Stimulated activated CD4-positive, alpha-beta T cell treated with anti-CD3 and anti-CD28 coated beads, Interleukin-2, amount 100 ng/mL, for 48 hours (primary cell): Measurements from ENCODE around the gene NSD1.

Experiments used
- DNase-seq, 2 donors: peaks; one replicate each; pipeline ENCODE4 v3.0.0-alpha.2; 2020

The NSD1 gene

DNA sequence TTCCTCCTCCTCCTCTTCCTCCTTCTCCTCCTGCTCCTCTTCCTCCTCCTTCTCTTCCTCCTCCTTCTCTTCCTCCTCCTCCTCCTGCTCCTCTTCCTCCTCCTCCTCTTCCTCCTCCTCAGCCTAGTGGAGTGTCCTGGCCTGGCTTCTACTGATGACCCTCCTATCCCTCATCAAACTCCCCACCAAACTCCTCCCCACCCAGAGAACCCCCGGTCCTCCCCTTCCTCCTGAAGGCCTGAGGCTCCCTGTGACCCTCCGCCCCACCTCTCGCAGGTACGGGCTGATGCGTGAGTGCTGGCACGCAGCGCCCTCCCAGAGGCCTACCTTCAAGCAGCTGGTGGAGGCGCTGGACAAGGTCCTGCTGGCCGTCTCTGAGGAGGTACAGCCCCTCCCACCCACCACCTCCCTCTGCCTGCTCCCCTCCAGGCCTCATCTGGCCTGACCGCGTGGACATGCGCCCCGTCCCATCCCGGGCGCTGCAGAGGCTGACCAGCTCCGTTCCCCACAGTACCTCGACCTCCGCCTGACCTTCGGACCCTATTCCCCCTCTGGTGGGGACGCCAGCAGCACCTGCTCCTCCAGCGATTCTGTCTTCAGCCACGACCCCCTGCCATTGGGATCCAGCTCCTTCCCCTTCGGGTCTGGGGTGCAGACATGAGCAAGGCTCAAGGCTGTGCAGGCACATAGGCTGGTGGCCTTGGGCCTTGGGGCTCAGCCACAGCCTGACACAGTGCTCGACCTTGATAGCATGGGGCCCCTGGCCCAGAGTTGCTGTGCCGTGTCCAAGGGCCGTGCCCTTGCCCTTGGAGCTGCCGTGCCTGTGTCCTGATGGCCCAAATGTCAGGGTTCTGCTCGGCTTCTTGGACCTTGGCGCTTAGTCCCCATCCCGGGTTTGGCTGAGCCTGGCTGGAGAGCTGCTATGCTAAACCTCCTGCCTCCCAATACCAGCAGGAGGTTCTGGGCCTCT is 36.3 kb upstream of the NSD1 start:
- DNase-seq = no peak

DNA sequence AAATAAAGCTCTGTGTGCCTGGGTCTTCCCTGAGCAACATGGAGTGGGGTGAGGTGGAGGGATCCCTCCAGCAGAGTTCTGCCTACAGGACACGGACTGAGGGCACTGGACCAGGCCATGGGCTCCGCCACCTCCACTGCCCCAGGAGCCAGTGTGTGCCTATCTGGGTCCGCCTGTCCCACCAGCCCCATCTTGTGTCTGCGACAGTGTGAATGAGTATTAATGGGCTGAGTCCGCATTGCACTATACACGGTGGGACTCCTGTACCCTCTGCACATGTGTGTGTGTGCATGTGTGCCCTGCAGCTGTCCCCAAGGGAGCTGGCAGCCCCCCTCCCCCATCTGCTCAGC is 35.5 kb upstream of the NSD1 start:
- DNase-seq = no peak

DNA sequence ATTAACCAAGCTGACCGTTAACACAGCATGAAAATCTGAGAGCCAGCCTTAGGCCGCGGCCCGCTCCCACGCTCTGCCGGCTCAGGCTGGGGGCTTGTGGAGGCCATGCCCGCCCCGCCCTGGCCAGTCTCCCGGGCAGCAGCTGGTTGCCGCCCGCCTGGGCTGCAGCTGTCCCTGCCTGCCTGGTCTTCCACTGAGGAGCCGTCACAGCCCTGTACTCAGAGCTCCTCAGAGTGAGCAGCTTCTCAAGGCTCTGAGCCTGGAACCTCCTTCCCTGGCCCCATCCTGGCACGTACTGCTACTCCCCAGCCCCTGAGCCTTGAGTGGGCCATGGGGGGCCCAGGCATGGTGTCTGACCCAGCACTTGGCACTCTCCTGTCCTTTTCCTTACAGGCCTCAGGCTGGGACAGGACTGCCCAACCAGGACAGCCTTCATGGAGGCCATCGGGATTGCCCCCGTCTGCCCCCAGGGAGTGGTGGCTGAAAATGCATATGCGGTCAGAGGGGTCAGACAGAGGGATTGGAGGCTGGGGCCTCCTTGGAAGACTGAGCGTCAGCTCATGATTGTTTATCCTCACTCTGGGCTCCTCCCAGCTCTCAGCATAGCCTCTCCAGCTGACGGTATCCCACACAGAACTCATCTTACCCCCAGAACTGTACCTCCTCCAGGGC is 35.0 kb upstream of the NSD1 start:
- DNase-seq = no peak

DNA sequence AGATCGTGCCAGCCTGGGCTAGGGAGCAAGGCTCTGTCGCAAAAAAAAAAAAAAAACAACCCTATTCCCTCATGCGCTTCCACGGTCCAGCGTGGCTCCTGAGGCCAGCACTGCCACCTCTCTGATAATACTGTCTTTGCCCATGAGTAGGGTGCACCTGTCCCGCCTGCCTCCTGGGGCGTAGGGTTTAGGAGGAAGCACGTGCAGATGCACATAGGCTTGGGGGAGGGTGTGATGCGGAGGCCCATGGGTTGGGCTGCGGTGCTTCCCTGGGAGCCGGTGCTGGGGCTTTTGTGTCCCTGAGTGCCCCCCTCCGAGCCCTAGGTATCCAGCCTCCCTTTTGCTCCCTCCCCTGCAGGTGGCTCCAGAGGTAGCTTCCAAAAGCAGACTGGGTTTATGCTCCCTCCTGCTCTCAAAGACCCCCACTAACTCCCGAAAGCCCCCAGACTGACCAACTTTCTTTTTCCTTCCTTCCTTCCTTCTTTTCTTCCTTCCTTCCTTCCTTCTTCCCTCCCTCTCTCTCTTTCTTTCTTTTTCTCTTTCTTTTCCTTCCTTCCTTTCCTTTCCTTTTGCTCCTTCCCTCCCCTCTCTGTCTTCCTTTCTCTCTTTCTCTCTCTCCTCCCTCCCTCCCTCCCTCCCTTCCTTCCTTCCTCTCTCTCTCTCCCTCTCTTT is 34.0 kb upstream of the NSD1 start:
- no peak for DNase-seq

DNA sequence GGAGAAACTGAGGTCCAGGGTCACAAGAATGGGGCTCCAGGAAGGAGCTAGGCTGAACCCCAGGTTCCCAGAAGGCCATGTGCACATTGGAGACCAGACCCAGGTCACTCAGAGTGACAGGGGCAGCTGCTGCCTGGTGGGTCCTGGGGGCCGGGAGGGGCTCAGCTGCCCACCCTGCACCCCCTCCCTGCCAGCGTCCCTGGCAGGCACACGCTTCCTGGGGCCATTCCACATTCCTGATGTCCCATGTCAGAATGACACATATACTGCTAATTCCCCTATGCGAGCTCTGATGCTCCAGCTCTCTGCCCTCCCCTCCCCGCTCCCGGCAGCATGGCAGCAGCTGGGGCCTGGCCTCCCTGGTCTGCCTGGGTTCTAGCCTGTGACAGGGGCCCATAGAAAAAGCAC is 32.9 kb upstream of the NSD1 start:
- no peak for DNase-seq

DNA sequence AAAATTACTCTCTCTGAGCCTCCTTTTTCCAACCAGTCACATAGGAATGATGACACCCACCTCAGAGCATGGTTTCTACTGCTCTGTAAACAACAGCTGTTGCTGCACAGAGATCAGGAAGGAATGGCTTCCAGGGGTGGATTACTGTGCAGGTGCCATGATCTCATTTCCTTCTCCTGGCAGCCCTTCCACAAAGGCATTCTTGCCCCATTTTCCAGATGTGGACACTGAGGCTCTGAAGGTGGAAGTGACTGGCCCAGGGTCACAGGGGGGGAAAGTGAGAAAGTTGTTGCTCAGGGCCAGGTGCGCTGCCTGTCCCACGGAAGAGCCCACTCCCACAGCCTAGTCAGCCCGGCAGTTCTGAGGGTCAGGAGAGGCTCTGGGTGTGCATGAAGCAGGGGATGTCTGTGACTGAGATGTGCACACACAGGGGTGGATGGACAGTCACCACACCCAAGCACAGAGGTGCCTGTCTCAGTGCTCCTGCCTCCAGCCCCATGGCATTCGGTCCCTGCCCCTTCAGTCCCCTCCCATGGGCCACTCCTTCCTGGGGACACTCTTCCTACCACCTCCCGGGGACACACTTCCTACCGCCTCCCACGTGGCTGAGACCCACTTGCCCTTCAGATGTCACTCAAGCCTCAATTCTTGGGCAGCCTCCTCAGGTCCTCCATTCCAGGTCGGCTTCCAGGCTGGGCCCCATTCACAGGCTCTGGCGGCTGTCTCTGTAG is 29.9 kb upstream of the NSD1 start:
- DNase-seq = no peak

DNA sequence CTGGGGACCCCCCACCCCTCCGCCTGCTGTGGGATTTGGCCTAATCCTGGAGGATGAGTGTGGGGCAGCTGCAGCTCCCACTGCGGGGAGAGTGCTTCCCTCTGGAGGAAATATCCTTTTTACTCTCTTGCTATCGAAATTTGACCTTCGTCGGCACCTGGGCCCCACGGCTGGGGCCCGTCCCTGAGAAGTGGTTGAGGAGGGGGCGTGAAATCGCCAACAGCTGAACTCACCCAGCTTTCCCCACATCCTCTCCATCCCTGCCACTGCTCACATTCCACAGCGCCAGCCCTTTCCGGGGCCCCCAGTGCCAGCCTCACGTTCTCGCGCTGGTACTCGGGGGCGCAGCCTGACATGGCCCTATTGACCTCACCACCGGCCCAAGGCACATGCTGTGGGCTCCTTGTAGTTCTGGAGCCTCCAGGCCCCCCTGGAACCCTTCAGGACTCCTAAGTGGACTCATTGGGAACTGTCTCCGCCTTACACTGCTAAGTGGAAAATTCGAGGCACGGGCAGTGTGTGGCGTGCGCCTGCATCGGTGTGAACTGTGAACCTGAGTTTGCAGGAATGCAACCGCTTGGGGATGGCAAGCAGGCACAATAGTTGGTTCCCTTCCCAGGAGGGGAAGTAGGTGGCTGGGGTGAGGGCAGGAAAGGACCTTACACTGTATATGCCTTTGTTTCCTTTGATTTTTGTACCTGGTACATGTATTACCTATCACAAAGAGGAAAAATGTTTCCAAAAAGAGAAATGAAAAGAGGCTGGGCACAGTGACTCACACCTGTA is 27.7 kb upstream of the NSD1 start:
- no peak for DNase-seq

DNA sequence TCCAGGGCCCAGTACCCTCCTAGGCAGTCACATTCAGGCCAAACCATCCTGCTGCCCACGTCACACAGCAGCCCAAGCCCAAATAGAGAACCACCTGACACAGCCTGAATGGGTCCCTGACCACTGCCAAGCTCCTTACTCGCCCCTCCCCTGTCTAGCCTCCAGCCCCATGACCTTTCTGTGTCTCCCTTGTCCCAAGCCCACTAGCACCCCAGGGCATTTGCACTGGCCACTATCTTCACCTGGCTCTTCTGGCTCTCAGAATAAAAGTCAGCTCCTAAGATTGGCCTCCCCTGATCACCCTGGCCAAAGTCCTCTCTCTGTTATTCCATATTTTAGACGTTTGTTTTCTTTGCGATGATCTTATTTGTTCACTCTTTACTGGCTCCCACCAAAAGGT is 26.4 kb upstream of the NSD1 start:
- DNase-seq = no peak

DNA sequence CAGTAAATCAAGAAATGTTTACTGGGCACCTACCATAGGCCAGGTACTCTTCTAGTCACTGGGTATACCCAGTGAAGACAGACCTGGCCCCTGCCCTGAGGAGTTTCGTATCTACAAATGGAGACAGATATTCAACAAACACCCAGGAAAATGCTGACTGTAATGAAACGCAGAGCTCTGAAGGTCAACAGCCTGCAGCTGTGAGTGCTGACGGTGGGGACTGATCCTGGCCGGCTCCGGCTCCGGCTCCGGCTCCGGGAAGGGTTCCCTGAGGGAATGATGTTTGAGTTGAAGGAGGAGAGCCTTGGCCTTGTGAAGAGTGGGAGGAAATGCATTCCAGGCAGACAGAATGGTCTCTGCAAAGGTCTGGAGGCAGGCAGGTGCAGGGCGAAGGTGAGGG is 23.8 kb upstream of the NSD1 start:
- no peak for DNase-seq

DNA sequence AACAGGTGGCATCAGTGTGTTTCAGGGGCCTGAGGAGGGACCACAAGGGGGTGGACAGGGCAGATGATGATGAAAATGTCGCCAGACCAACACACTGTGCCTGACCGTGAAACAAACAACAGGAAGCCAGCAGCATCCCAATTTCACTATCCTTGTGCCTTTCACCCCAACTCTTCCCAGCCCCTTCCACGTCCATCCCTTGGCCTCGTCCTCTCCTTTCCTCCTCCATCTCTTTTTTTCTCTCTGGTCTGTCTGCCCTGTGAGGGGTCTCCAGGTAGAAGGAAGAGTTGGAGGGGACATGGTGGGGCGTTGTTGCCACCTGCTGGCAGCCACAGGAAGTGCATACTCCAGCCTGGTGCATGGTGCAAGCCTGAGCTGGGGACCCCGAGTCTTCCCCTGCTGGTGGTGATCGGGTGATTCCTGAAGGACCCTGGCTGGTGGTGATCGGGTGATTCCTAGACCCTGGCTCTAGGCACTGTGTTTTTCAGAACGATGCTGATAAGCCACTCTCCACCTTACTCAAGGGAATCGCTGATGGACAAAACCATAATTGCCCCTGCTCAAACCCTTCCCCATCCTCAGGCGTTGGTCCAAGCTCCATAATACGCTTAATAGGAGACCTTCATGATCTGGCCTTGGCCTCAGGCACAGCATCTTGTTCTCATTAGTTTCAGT is 21.7 kb upstream of the NSD1 start:
- DNase-seq = peak; percentile 61 to 63

DNA sequence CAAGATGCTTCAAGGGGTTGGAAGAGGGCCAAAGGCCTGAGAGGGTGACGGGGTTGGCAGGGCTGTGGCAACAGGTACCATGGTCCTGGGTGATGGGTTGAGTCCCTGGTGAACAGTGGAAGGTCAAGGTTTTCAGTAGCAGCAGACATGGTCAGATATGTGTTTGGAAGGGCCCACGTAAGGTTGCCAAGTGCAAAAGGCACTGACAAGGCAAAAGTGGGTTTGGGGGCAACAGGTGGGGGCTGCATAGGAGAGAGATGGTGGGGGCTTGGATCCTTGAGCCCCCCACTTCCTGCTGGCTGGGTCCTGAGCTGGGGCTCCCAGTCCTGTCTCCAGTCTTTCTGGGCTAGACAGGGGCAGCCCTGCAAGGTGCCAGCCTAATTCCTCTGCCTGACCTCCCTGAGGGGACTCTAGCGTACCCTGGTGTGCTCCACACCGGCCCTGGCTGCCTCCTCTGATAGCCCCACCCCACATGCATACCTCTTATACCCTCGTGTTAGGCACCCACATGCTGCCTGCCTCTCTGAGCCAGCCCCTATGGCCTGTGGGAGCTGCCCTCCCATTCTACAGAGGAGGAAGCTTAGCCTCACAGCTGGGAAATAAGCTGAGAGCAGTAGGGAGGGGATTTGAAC is 20.9 kb upstream of the NSD1 start:
- no peak for DNase-seq

DNA sequence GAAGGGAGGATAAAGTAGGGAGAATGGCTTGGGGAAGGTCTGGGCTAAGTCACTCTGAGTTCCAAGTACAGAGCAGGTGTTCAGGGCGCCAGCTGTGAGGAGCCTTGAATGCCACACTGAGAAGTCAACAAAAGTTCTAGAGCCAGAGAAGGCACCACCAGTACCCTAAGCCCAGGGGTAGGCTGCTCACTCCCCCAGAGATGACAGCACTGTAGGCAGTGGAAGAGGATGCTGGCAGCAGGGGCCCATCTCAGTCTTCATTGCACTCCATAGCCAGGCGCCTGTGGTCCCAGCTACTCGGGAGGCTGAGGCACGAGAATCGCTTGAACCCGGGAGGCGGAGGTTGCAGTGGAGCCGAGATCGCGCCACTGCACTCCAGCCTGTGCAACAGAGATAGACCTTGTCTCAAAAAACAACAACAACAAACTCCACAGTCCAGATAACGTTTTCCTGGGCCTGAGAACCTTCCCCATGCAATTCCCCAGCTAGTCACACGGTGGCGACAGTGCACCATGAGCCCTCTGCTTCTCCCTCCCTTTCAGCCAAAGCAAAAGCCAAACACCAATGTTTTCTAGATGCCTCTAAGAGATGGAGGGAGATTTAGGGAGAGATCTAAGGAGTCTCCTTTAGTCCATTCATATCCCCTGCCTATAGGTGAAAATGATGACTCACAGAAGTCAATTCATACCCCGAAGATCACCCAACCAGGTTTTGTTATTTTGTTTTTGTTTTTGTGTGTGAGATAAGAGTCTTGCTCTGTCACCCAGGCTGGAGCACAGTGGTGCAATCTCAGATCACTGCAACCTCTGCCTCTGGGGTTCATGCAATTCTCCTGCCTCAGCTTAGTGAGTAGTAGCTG is 19.8 kb upstream of the NSD1 start:
- peak; percentile 78 to 81 for DNase-seq

DNA sequence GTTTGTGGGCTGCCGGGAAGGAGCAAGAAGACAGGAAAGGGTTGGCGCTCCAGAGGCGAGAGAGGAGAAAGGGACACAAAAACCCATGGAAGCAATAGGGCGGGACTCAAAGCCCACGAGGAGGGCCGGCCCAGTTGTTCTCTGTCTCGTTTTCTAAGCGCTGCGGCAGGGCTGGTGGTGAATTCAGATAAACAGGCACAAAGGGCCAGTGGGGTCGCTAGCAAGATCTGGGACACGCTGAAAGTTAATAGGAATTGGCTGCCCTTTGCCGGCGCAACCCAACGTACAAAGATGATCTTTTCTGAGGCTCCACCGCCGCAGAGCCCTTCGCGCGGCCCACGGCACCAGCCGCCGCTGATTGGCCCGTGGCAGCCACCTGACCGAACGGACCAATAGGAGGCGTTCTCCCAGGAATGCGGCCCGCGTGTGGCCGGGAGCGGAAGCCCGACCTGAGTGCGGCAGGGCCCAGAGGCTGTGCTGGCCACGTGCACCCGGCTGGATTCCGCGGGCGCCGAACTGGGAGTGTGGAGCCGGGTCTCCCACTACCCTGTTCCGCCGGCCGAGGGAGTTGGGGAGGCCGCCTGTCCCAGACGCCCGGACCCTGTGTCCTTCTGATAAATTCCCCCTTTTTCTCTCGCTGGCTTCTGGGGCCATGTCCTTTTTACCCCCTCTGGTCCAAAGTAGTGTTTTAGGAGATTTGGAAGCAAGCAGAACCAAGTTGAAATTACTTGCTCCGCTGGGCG is 16.8 kb upstream of the NSD1 start:
- peak; percentile 75 to 80 for DNase-seq

DNA sequence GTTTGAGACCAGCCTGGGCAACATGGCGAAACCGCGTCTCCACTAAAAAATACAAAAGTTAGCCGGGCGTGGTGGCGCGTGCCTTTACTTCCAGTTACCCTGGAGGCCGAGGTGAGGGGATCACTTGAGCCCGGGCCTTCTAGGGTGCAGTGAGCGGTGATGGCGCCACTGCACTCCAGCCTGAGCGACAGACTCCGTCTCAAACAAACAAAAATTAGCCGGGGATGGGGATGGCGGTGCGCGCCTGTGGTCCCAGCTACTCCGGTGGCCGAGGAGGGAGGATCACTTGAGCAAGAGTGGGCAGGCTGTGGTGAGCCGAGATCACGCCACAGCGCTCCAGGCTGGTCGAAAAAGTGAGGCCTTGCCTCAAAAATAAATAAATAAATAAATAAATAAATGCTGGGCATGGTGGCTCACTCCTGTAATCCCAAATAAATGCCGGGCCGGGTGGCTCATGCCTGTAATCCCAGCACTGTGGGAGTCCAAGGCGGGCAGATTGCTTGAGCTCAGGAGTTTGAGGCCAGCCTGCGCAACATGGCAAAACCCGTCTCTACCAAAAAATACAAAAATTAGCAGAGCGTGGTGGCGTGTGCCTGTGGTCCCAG is 16.0 kb upstream of the NSD1 start:
- DNase-seq = no peak

DNA sequence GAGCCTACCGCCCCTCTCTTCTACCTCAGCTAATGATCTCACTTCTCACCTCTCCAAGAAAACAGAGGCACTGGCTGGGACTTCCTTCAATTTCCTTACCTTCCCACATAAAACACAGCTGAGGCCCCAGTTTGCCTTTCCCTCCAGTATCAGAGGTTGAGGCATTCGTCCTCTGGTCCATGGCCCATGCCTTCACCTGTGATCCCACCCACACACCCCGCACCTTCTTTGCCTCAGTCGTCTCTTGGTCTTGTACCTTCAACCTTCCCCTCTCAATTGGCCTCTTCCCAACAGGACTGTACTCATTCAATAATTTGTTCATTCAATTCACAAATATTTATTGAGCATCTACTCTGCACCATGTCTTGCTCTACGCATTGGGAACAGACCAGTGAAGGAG is 11.0 kb upstream of the NSD1 start:
- no peak for DNase-seq

DNA sequence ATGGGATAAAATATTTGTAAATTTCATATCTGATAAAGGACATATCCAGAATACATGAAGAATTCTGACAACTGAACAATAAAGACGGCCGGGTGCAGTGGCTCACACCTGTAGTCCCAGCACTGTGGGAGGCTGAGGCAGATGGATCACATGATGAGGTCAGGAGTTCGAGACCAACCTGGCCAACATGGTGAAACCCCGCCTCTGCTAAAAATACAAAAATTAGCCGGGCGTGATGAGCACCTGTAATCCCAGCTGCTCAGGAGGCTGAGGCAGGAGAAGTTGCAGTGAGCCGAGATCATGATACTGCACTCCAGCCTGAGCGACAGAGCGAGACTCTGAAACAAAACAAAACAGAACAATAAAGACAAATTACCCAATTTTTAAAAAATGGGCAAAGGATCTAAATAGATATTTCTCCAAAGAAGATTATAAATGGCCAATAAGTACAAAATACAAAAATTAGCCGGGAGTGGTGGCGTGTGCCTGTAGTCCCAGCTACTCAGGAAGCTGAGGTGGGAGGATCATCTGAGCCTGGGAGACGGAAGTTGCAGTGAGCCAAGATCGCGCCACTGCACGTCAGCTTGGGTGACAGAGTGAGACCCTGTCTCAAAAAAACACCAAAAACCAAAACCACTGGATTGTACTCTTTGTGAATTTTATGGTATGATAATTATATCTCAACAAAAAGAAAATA is 9.6 kb upstream of the NSD1 start:
- no peak for DNase-seq

DNA sequence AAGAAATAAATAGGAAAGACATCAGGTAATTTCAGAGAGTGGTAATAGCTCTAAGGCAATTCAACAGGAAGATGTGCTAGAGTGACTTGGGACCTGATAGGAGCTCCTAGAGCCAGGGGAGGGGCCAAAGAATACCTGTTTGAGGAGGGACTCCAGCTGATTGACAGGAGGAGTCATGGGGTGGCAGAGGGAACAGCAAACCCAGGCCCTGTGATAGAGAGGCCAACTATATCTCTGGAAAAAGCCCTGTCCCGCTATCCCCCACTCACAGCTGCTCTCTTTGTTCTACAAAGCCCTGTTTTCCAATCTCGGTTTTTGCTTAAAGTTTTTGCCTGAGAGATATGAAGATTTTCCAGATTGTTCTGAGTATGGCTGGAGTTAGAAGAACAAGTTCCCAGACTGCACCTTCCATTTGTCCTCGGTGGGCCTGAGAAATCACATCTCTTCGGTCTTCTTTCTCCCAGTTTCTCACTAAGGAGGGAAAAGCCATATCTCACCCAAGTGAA is 9.0 kb upstream of the NSD1 start:
- DNase-seq = no peak

DNA sequence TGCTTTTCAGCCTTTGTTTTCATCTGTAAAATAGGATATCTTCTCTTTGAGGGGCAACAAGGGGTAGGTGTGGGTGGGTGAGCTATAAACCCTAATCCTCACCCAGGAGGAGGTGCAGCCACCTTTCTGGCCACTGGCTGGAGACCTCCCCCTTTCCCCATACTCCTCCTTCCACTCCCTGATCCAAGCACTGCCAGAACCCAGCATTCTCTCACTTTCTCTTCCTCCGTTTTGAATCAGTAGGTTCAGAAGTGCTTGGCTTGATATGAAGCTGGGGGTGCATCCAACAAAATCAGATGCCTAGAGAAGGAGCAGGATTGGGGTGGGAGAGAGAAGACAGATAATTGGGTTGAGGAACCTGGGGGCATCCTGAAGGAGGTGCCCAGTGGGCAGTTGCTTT is 6.8 kb upstream of the NSD1 start:
- no peak for DNase-seq
